ENCODE results near the gene NKD1.

NKD1 gene

DNA sequence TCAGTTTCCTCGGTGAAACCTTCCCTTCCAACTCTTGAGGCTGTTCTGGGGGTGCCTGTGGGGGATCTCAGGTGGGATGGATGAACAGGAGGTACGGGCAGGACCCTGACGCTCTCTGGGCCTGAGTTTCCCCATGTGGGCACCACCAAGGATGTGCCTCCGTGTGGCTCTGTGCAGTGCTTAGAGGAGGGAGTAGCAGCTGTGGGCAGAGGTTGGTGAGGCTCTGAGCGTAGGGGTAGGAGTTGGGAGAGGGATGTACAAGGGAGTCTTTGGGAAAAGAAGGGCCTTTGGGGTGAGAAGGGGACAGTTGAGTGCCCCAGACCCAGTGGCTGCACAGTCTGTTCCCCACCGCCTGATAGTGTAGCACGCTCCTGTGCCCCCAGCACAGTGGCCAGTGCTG lies 73.8 kb downstream of the NKD1 start:
- ChIA-PET CTCF (interaction anchor here (0.5 to 1.8 kb wide), 3 partner anchors 11 to 839 kb away, joined by 3 to 5 read pairs (median 4); no protein-coding TSS in a partner anchor), POLR2A (no interaction called here)
- Histone ChIP-seq H3K27ac (ENCODE audit: insufficient read depth in 1 of 2, low read depth in 1 of 2, low read length in 2 of 2, poor library complexity in 1 of 2, severe bottlenecking in 2 of 2) (no peak overlapping the region), H3K27me3 (replicated peaks in 2 of 5; ENCODE audit: control insufficient read depth in 4 of 5, insufficient read depth in 5 of 5, low read length in 4 of 5) (no peaks in the 10 kb centered on the region), H3K36me3 (ENCODE audit: control insufficient read depth in 4 of 4, insufficient read depth in 4 of 4, low read length in 3 of 4) (no peaks in the 10 kb centered on the region), H3K4me1 (ENCODE audit: control extremely low read depth in 1 of 4, control insufficient read depth in 4 of 4, insufficient read depth in 4 of 4, low read length in 3 of 4) (peaks cover 0 to 8% (median 6%) of the 10 kb centered on the region in 4 experiments), H3K9me3 (ENCODE audit: control extremely low read depth in 1 of 5, control insufficient read depth in 4 of 5, insufficient read depth in 2 of 5, low read depth in 1 of 5, low read length in 4 of 5) (no peaks in the 10 kb centered on the region), H3K4me3 (ENCODE audit: control insufficient read depth in 1 of 7, extremely low read depth in 1 of 7, insufficient read depth in 4 of 7, low read depth in 2 of 7, low read length in 6 of 7) (no peak overlapping the region)
- 98% methylated on average over 6 of the region's 7 CpGs for WGBS (ENCODE audit: insufficient coverage)
- no peak for DNase-seq

DNA sequence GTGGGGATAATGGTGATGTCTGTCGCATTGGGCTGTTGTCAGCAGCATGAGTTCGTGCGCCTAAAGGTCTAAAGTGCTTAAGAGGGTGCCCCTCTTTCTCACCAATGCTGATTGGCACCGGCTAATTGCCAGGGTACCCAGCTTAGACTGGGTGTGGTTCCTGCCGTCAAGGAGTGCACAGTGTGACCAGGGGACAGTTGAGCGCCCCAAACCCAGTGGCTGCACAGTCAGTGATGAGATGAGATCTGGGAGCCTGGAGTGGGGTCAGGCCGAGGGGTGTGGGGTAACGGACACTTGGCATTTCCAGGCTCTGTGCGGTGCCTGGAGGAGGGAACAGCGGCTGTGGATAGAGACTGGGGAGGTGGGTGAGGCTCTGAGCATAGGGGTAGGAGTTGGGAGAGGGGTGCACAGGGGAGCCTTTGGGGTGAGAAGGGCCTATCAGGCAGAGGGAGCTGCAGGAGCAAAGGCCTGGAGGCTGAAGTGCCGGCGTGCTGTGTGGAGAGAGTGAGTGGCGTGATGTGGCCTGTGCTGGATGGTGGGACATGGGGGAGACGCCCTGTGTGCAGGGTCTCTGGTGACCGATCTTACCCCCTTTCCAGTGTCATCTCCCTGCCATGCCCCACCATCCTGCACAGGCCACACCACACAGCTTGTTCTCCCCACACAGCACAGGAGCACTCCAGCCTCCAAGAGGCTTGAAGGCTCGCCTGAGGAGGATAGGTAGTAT lies 74.6 kb downstream of the NKD1 start:
- Histone ChIP-seq H3K27ac (ENCODE audit: insufficient read depth in 1 of 2, low read depth in 1 of 2, low read length in 2 of 2, poor library complexity in 1 of 2, severe bottlenecking in 2 of 2) (no peak overlapping the region), H3K9me3 (ENCODE audit: control extremely low read depth in 1 of 5, control insufficient read depth in 4 of 5, insufficient read depth in 2 of 5, low read depth in 1 of 5, low read length in 4 of 5) (no peaks in the 10 kb centered on the region), H3K4me3 (ENCODE audit: control insufficient read depth in 1 of 7, extremely low read depth in 1 of 7, insufficient read depth in 4 of 7, low read depth in 2 of 7, low read length in 6 of 7) (no peak overlapping the region), H3K4me1 (ENCODE audit: control extremely low read depth in 1 of 4, control insufficient read depth in 4 of 4, insufficient read depth in 4 of 4, low read length in 3 of 4) (peaks cover 5 to 14% (median 12%) of the 10 kb centered on the region in 4 experiments), H3K36me3 (ENCODE audit: control insufficient read depth in 4 of 4, insufficient read depth in 4 of 4, low read length in 3 of 4) (no peaks in the 10 kb centered on the region), H3K27me3 (replicated peaks in 2 of 5; ENCODE audit: control insufficient read depth in 4 of 5, insufficient read depth in 5 of 5, low read length in 4 of 5) (no peaks in the 10 kb centered on the region)
- no peak for DNase-seq
- WGBS (ENCODE audit: insufficient coverage), result over 99% methylated on average over 12 of the region's 16 CpGs
- ChIA-PET CTCF (interaction anchor here (0.8 to 1.8 kb wide), 3 partner anchors 11 to 184 kb away, joined by 4 to 5 read pairs (median 4); no protein-coding TSS in a partner anchor), POLR2A (interaction anchor here (0.6 kb wide), 1 partner anchor 32 kb away, joined by 4 read pairs; no protein-coding TSS in a partner anchor)

DNA sequence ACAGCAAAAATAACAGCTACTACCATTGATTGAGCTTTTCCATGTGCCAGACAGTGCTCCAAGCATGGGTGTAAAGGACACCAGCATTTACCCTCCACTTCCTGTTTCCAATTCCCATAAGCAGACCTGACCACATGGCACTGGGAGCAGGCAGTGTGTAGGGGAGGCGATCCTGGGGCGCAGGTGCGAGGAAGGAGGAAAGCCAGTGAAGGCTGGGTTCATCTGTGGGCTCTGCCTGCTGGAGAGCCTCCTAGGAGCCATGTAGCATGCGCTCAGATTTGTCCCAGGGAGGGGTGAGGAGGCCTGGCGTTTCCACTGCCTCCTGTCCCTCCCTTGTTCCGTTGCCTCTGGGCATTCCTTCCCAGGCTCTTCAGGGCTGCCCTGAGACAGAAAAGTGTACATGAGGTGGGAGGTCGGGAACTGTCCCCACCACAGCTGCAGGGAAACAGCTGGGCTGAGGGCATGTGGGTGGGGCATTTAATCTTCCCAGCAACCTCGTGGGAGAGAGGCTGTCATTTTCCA lies 76.3 kb downstream of the NKD1 start:
- no peaks in the 10 kb centered on the region for H3K9me3 ChIP-seq (ENCODE audit: control extremely low read depth in 1 of 5, control insufficient read depth in 4 of 5, insufficient read depth in 2 of 5, low read depth in 1 of 5, low read length in 4 of 5)
- H3K27ac ChIP-seq (ENCODE audit: insufficient read depth in 1 of 2, low read depth in 1 of 2, low read length in 2 of 2, poor library complexity in 1 of 2, severe bottlenecking in 2 of 2), result no peak overlapping the region
- H3K4me3 ChIP-seq (ENCODE audit: control insufficient read depth in 1 of 7, extremely low read depth in 1 of 7, insufficient read depth in 4 of 7, low read depth in 2 of 7, low read length in 6 of 7), result no peak overlapping the region
- DNase-seq, result no peak
- no peaks in the 10 kb centered on the region for H3K27me3 ChIP-seq (replicated peaks in 2 of 5; ENCODE audit: control insufficient read depth in 4 of 5, insufficient read depth in 5 of 5, low read length in 4 of 5)
- ChIA-PET CTCF (interaction anchor here (1.2 kb wide), 1 partner anchor 41 kb away, joined by 3 read pairs; no protein-coding TSS in a partner anchor), POLR2A (no interaction called here)
- peaks cover 5 to 16% (median 13%) of the 10 kb centered on the region in 4 experiments for H3K4me1 ChIP-seq (ENCODE audit: control extremely low read depth in 1 of 4, control insufficient read depth in 4 of 4, insufficient read depth in 4 of 4, low read length in 3 of 4)
- no peaks in the 10 kb centered on the region for H3K36me3 ChIP-seq (ENCODE audit: control insufficient read depth in 4 of 4, insufficient read depth in 4 of 4, low read length in 3 of 4)
- WGBS (ENCODE audit: insufficient coverage), result 94% methylated on average over 3 of the region's 8 CpGs

DNA sequence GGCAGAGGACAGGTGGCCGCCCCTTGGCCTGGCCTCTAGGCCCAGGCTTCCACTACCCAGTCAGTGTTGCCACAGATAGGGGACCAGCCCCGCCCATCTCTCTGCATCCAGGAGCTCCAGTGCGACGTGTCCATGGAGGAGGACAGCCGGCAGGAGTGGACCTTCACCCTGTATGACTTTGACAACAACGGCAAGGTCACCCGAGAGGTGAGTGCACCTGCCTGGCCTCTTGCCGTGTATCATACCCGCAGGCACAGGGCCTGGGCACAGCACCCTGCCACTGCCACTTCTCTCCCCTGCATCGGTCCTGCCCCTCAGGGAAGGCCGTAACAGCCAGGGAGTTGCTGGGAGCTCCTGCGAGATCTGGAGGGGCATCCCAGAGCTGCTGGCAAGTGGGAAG lies 77.2 kb downstream of the NKD1 start:
- DNase-seq, result no peak
- CTCF ChIA-PET, result interaction anchor here (0.8 to 1.4 kb wide), 5 partner anchors 11 to 87 kb away, joined by 3 to 4 read pairs (median 3); no protein-coding TSS in a partner anchor

DNA sequence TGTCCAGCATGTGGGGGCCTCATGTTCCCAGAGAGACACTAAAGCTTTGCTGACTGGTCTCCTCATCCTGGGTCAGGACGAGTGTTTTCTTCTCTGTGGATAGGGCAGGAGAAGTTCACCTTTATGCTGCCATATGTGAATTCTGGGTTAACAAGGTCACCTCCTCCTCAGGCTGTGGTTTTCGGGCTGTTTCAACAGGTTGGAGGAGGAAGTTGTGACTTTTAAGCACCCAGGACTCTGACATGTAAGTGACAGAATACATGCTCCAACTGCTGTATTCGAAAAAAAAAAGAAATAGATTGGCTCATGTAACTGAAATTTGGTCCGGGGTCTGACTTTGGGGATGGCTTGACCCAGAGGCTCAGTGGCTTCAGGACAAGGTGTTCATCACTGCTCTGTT lies 78.7 kb downstream of the NKD1 start:
- Histone ChIP-seq H3K9me3 (ENCODE audit: control extremely low read depth in 1 of 5, control insufficient read depth in 4 of 5, insufficient read depth in 2 of 5, low read depth in 1 of 5, low read length in 4 of 5) (no peaks in the 10 kb centered on the region), H3K4me1 (ENCODE audit: control extremely low read depth in 1 of 4, control insufficient read depth in 4 of 4, insufficient read depth in 4 of 4, low read length in 3 of 4) (peaks cover 5 to 16% (median 13%) of the 10 kb centered on the region in 4 experiments), H3K27ac (ENCODE audit: insufficient read depth in 1 of 2, low read depth in 1 of 2, low read length in 2 of 2, poor library complexity in 1 of 2, severe bottlenecking in 2 of 2) (no peak overlapping the region), H3K36me3 (ENCODE audit: control insufficient read depth in 4 of 4, insufficient read depth in 4 of 4, low read length in 3 of 4) (no peaks in the 10 kb centered on the region), H3K4me3 (ENCODE audit: control insufficient read depth in 1 of 7, extremely low read depth in 1 of 7, insufficient read depth in 4 of 7, low read depth in 2 of 7, low read length in 6 of 7) (peak overlapping the region in 1 of 7 experiments; percentile 22), H3K27me3 (replicated peaks in 2 of 5; ENCODE audit: control insufficient read depth in 4 of 5, insufficient read depth in 5 of 5, low read length in 4 of 5) (no peaks in the 10 kb centered on the region)
- ChIA-PET CTCF (interaction anchor here (0.7 to 1.6 kb wide), 4 partner anchors 120 to 257 kb away, joined by 3 to 4 read pairs (median 3); no protein-coding TSS in a partner anchor), POLR2A (no interaction called here)
- DNase-seq, result peak in 2 of 3 donors; percentile 37 to 48
- 17% methylated on average over 2 of the region's 4 CpGs for WGBS (ENCODE audit: insufficient coverage)

More for the DNA sequence above, 77.2 kb downstream of the NKD1 start:
- Histone ChIP-seq H3K4me1 (ENCODE audit: control extremely low read depth in 1 of 4, control insufficient read depth in 4 of 4, insufficient read depth in 4 of 4, low read length in 3 of 4) (peaks cover 5 to 16% (median 13%) of the 10 kb centered on the region in 4 experiments), H3K27me3 (replicated peaks in 2 of 5; ENCODE audit: control insufficient read depth in 4 of 5, insufficient read depth in 5 of 5, low read length in 4 of 5) (no peaks in the 10 kb centered on the region), H3K27ac (ENCODE audit: insufficient read depth in 1 of 2, low read depth in 1 of 2, low read length in 2 of 2, poor library complexity in 1 of 2, severe bottlenecking in 2 of 2) (no peak overlapping the region), H3K9me3 (ENCODE audit: control extremely low read depth in 1 of 5, control insufficient read depth in 4 of 5, insufficient read depth in 2 of 5, low read depth in 1 of 5, low read length in 4 of 5) (no peaks in the 10 kb centered on the region), H3K4me3 (ENCODE audit: control insufficient read depth in 1 of 7, extremely low read depth in 1 of 7, insufficient read depth in 4 of 7, low read depth in 2 of 7, low read length in 6 of 7) (no peak overlapping the region), H3K36me3 (ENCODE audit: control insufficient read depth in 4 of 4, insufficient read depth in 4 of 4, low read length in 3 of 4) (no peaks in the 10 kb centered on the region)
- POLR2A ChIA-PET, result no interaction called here
- whole genome bisulfite sequencing (ENCODE audit: insufficient coverage), result 96% methylated on average over 8 of the region's 12 CpGs

DNA sequence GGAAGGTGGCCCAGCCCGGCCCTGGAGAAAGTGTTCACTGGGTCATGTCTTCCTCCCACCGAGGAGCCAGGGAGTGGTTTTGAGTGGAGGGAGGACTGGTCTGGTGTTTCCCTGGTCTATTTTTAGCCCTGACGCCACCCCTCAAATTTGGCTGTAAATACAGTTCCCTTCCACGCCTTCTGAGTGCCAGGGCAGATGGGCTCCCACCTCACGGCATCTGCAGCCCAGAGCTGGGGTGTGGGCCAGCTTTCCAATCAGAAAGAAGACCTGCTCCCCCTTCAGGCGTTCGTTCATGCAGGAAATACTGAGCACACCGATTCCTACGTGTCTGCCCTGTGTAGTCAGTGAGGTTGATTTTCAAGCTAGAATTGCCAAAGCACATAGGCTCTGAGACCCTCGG lies 79.2 kb downstream of the NKD1 start:
- Histone ChIP-seq H3K4me3 (ENCODE audit: control insufficient read depth in 1 of 7, extremely low read depth in 1 of 7, insufficient read depth in 4 of 7, low read depth in 2 of 7, low read length in 6 of 7) (peak overlapping the region in 3 of 7 experiments; percentile 22 to 46 (median 27)), H3K9me3 (ENCODE audit: control extremely low read depth in 1 of 5, control insufficient read depth in 4 of 5, insufficient read depth in 2 of 5, low read depth in 1 of 5, low read length in 4 of 5) (no peaks in the 10 kb centered on the region), H3K4me1 (ENCODE audit: control extremely low read depth in 1 of 4, control insufficient read depth in 4 of 4, insufficient read depth in 4 of 4, low read length in 3 of 4) (peaks cover 5 to 16% (median 13%) of the 10 kb centered on the region in 4 experiments), H3K36me3 (ENCODE audit: control insufficient read depth in 4 of 4, insufficient read depth in 4 of 4, low read length in 3 of 4) (no peaks in the 10 kb centered on the region), H3K27me3 (replicated peaks in 2 of 5; ENCODE audit: control insufficient read depth in 4 of 5, insufficient read depth in 5 of 5, low read length in 4 of 5) (no peaks in the 10 kb centered on the region), H3K27ac (ENCODE audit: insufficient read depth in 1 of 2, low read depth in 1 of 2, low read length in 2 of 2, poor library complexity in 1 of 2, severe bottlenecking in 2 of 2) (no peak overlapping the region)
- CTCF ChIA-PET, result interaction anchor here (0.7 to 1.8 kb wide), 9 partner anchors 36 to 392 kb away, joined by 3 to 7 read pairs (median 3); no protein-coding TSS in a partner anchor
- POLR2A ChIA-PET, result no interaction called here
- 0% methylated on average over 6 of the region's 10 CpGs for whole genome bisulfite sequencing (ENCODE audit: insufficient coverage)
- DNase-seq, result peak; percentile 67 to 83 (median 80)

All from common myeloid progenitor, CD34-positive (primary cell).